MM.1S (cell line): ENCODE data around the gene WDFY4.
A peak's percentile ranks its signal among the peaks of the same experiment; 100 is the strongest.

ENCODE experiments used
- DNase-seq: peaks from one replicate; pipeline ENCODE4 v3.0.0-alpha.2; 2015
- H2AFZ ChIP-seq: fragments of 300-600 bp; sonication (generic); 2 replicates; pipeline ENCODE4 v1.6.0; 2016; ENCODE audit warnings: antibody characterized with exemption, low read length
- H3F3A ChIP-seq: fragments of 300-600 bp; sonication (generic); 2 replicates; pipeline ENCODE4 v1.6.1; 2016; ENCODE audit warnings: mild to moderate bottlenecking, antibody characterized with exemption, low read length, moderate library complexity, mixed read lengths; ENCODE audit not compliant: insufficient read depth
- H3K27ac ChIP-seq: fragments of 300-600 bp; sonication (generic); 2 replicates; pipeline ENCODE4 v1.5.1; 2016; ENCODE audit warnings: mild to moderate bottlenecking, low read length
- H3K27me3 ChIP-seq: fragments of 300-600 bp; sonication (generic); replicated peaks from 2 replicates; pipeline ENCODE4 v1.6.0; 2016; ENCODE audit warnings: low read length; ENCODE audit not compliant: insufficient read depth
- H3K36me3 ChIP-seq: fragments of 300-600 bp; sonication (generic); replicated peaks from 2 replicates; pipeline ENCODE4 v1.6.1; 2016; ENCODE audit warnings: mild to moderate bottlenecking, low read length, mixed read lengths; ENCODE audit not compliant: insufficient read depth
- H3K4me1 ChIP-seq: fragments of 300-600 bp; sonication (generic); 2 replicates; pipeline ENCODE4 v1.6.1; 2016; ENCODE audit warnings: low read length, mixed read lengths
- H3K4me2 ChIP-seq: fragments of 300-600 bp; sonication (generic); 2 replicates; pipeline ENCODE4 v1.6.0; 2016; ENCODE audit warnings: low read depth, low read length
- H3K4me3 ChIP-seq: fragments of 300-600 bp; sonication (generic); 2 replicates; pipeline ENCODE4 v1.5.1; 2016; ENCODE audit warnings: low read length, mixed read lengths
- H3K79me2 ChIP-seq: fragments of 300-600 bp; sonication (generic); 2 replicates; pipeline ENCODE4 v1.6.1; 2016; ENCODE audit warnings: mixed run types, low read length, mixed read lengths
- H3K9ac ChIP-seq: fragments of 300-600 bp; sonication (generic); 2 replicates; pipeline ENCODE4 v1.6.1; 2016; ENCODE audit warnings: low read length, mixed read lengths
- H3K9me2 ChIP-seq: fragments of 300-600 bp; sonication (generic); replicated peaks from 2 replicates; pipeline ENCODE4 v1.6.1; 2016; ENCODE audit warnings: mild to moderate bottlenecking, low read length, mixed read lengths; ENCODE audit not compliant: insufficient read depth
- H3K9me3 ChIP-seq: fragments of 300-600 bp; sonication (generic); replicated peaks from 2 replicates; pipeline ENCODE4 v1.6.1; 2016; ENCODE audit warnings: mild to moderate bottlenecking, low read length, mixed read lengths; ENCODE audit not compliant: insufficient read depth
- H4K20me1 ChIP-seq: fragments of 300-600 bp; sonication (generic); 2 replicates; pipeline ENCODE4 v1.6.1; 2016; ENCODE audit warnings: mild to moderate bottlenecking, low read length, moderate library complexity, mixed read lengths; ENCODE audit not compliant: insufficient read depth
- EZH2 ChIP-seq: fragments of 300-600 bp; sonication (generic); optimal IDR thresholded peaks from 2 replicates; pipeline ENCODE3; 2017; ENCODE audit warnings: low read depth, mild to moderate bottlenecking, antibody characterized with exemption, low read length, mixed read lengths
- EZH2phosphoT487 ChIP-seq: fragments of 300-600 bp; sonication (generic); IDR thresholded peaks from 2 replicates; pipeline ENCODE4 v1.6.1; 2018; ENCODE audit warnings: antibody characterized with exemption, low read length
- TF ChIP-seq, protein P1 (sequence below): fragments of 300-600 bp; sonication (generic); IDR thresholded peaks from 2 replicates; pipeline ENCODE4 v1.5.1; 2016; ENCODE audit warnings: antibody characterized with exemption, low read length, mixed read lengths

WDFY4 gene

GRCh38 chr10:48800007-48800675, 115.5 kb downstream of the WDFY4 start:
- no peak overlapping the region for H3K9ac ChIP-seq
- peaks cover 4% of the 10 kb centered on the region; the same call in 1 of the 2 replicates for H3K4me1 ChIP-seq
- H3K9me2 ChIP-seq: no peaks in the 10 kb centered on the region
- H3K4me2 ChIP-seq: no peak overlapping the region
- H3K27ac ChIP-seq: no peak overlapping the region
- no peaks in the 10 kb centered on the region for H3K9me3 ChIP-seq
- no peaks in the 10 kb centered on the region for H3K79me2 ChIP-seq
- no peak overlapping the region for H3K4me3 ChIP-seq
- peaks cover 14% of the 10 kb centered on the region for H3K27me3 ChIP-seq
- TF ChIP-seq, protein P1, sequence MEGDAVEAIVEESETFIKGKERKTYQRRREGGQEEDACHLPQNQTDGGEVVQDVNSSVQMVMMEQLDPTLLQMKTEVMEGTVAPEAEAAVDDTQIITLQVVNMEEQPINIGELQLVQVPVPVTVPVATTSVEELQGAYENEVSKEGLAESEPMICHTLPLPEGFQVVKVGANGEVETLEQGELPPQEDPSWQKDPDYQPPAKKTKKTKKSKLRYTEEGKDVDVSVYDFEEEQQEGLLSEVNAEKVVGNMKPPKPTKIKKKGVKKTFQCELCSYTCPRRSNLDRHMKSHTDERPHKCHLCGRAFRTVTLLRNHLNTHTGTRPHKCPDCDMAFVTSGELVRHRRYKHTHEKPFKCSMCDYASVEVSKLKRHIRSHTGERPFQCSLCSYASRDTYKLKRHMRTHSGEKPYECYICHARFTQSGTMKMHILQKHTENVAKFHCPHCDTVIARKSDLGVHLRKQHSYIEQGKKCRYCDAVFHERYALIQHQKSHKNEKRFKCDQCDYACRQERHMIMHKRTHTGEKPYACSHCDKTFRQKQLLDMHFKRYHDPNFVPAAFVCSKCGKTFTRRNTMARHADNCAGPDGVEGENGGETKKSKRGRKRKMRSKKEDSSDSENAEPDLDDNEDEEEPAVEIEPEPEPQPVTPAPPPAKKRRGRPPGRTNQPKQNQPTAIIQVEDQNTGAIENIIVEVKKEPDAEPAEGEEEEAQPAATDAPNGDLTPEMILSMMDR: no peak
- TF ChIP-seq EZH2 (no peak), EZH2phosphoT487 (no peak)
- H2AFZ ChIP-seq: peak overlapping the region; percentile 66
- peaks cover 9% of the 10 kb centered on the region; the same call in 1 of the 2 replicates for H3F3A ChIP-seq
- DNase-seq: no peak
- H3K36me3 ChIP-seq: no peaks in the 10 kb centered on the region
- no peaks in the 10 kb centered on the region for H4K20me1 ChIP-seq

DNA sequence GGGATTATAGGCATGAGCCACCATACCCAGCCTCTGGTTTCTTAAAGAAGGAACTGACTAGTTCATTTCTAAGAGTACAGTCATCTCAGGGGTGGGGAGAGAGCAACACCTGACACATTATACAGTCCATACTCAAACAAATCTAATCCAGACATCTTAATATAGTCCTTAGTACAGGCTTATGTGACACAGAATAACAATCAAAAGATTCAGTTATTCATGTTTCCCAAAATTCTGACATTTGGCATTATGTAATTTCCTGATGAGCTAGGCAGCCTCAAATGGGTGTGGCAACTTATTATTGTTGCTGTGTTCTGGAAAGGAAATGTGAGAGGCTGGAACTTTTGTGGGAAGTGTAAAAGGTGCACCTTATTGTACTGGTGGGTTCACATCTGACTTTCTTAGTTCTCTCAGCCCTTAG, 116.3 kb downstream of the WDFY4 start:
- H3K4me3 ChIP-seq: no peak overlapping the region
- DNase-seq: no peak
- H3K79me2 ChIP-seq: no peaks in the 10 kb centered on the region
- peaks cover 9% of the 10 kb centered on the region; the same call in 1 of the 2 replicates for H3F3A ChIP-seq
- peaks cover 17% of the 10 kb centered on the region for H3K27me3 ChIP-seq
- no peaks in the 10 kb centered on the region for H3K9me3 ChIP-seq
- H3K36me3 ChIP-seq: no peaks in the 10 kb centered on the region
- no peak overlapping the region for H3K27ac ChIP-seq
- no peaks in the 10 kb centered on the region for H4K20me1 ChIP-seq
- H3K4me1 ChIP-seq: peaks cover 4% of the 10 kb centered on the region; the same call in 1 of the 2 replicates
- TF ChIP-seq, protein P1: no peak
- no peak for TF ChIP-seq EZH2phosphoT487
- TF ChIP-seq EZH2: no peak
- no peak overlapping the region for H2AFZ ChIP-seq
- no peaks in the 10 kb centered on the region for H3K9me2 ChIP-seq
- H3K9ac ChIP-seq: no peak overlapping the region
- no peak overlapping the region for H3K4me2 ChIP-seq

DNA sequence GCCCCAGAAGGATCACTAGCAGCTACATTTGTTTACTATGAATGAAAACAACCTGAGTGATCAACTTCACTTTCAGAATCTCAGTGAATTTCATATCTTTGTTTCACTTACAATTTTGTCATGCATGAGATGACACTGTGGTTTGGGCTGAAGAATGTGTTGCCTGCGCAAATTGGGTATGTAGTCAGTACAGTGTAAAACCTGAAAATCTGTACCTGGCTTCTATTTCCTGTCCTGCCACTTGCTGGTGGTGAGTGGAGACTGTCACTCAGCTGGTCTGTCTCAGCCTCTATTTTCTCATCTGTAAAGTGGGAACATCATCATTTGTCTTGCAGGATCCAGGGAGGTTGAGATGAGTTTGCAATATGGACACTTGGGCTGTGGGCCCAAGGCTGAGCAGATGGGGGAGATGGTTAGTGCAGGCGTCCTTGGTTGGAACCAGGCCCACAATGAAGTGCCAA, 118.0 kb downstream of the WDFY4 start:
- Histone ChIP-seq H3K4me1 (peaks cover 4% of the 10 kb centered on the region; the same call in 1 of the 2 replicates), H3K9me2 (no peaks in the 10 kb centered on the region), H3K27ac (no peak overlapping the region), H3K9ac (no peak overlapping the region), H3K27me3 (peaks cover 17% of the 10 kb centered on the region), H3F3A (peaks cover 9% of the 10 kb centered on the region; the same call in 1 of the 2 replicates), H3K4me3 (no peak overlapping the region), H3K9me3 (no peaks in the 10 kb centered on the region), H3K36me3 (no peaks in the 10 kb centered on the region), H4K20me1 (no peaks in the 10 kb centered on the region), H3K79me2 (no peaks in the 10 kb centered on the region), H2AFZ (no peak overlapping the region), H3K4me2 (no peak overlapping the region)
- no peak for TF ChIP-seq EZH2
- no peak for TF ChIP-seq EZH2phosphoT487
- TF ChIP-seq, protein P1: no peak
- peak; percentile 83 for DNase-seq
